Endothelial cell of umbilical vein (primary cell): ENCODE results near the gene VAMP7.

ENCODE experiments used
- EZH2 ChIP-seq: IDR thresholded peaks from 2 replicates; pipeline ENCODE4 v1.6.1; 2012; ENCODE audit warnings: borderline replicate concordance, low read depth, mild to moderate bottlenecking, moderate library complexity, low read length, inconsistent platforms; ENCODE audit not compliant: severe bottlenecking
- FOS ChIP-seq: IDR thresholded peaks from 2 replicates; pipeline ENCODE4 v1.6.1; 2011; ENCODE audit warnings: mild to moderate bottlenecking, low read length, moderate library complexity, borderline replicate concordance; ENCODE audit not compliant: insufficient read depth
- GATA2 ChIP-seq: IDR thresholded peaks from 2 replicates; pipeline ENCODE4 v1.7.0; 2011; ENCODE audit warnings: low read depth, mild to moderate bottlenecking, moderate library complexity, mixed read lengths, low read length; ENCODE audit not compliant: insufficient read length, insufficient read depth
- JUN ChIP-seq: IDR thresholded peaks from 2 replicates; pipeline ENCODE4 v1.6.1; 2011; ENCODE audit warnings: borderline replicate concordance, low read depth; ENCODE audit not compliant: insufficient read length, insufficient read depth
- MAX ChIP-seq: IDR thresholded peaks from 2 replicates; pipeline ENCODE4 v1.6.1; 2011; ENCODE audit not compliant: insufficient read depth, insufficient read length
- MYC ChIP-seq: IDR thresholded peaks from one replicate; pipeline ENCODE4 v1.6.1; 2011; ENCODE audit warnings: mild to moderate bottlenecking, low read depth, low read length
- POLR2A ChIP-seq: IDR thresholded peaks from 2 replicates; pipeline ENCODE4 v1.6.1; 2012; ENCODE audit warnings: low read depth, mild to moderate bottlenecking, control low read depth, low read length
- POLR2AphosphoS5 ChIP-seq: IDR thresholded peaks from 2 replicates; pipeline ENCODE4 v1.6.1; 2012; ENCODE audit warnings: low read depth, mild to moderate bottlenecking, control low read depth, low read length, moderate library complexity; ENCODE audit not compliant: insufficient read depth
- TF ChIP-seq, protein P1 (sequence below), 2 donors: IDR thresholded peaks; 1 replicate in 1 of 2; 2 replicates in 1 of 2; pipeline ENCODE4 v1.5.1; 2011; ENCODE audit warnings: low read length in 2 of 2, mild to moderate bottlenecking in 2 of 2, moderate library complexity in 2 of 2, control low read depth in 1 of 2, inconsistent platforms in 1 of 2, low read depth in 1 of 2; ENCODE audit not compliant: insufficient read depth in 1 of 2; ENCODE audit errors: extremely low read depth in 1 of 2

DNA sequence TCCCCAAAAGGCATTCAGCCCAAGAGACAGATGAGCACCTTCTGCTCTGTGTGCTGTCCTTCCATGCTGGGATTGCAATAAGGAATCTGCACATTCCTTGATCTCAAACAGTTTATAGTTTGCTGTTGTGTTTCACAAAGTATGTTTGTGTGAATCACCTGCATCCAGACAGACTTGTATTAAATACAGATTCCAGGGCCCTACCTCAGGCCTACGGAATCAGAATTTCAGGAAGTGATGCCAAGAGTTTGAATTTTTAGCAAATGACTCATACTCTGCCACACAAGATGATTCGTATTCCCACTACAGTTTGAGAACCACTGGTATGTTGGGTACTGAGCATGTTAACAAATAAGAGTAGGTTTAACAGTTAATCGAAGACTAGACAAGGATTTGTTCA is 7.0 kb downstream of the VAMP7 start:
- TF ChIP-seq, protein P1, sequence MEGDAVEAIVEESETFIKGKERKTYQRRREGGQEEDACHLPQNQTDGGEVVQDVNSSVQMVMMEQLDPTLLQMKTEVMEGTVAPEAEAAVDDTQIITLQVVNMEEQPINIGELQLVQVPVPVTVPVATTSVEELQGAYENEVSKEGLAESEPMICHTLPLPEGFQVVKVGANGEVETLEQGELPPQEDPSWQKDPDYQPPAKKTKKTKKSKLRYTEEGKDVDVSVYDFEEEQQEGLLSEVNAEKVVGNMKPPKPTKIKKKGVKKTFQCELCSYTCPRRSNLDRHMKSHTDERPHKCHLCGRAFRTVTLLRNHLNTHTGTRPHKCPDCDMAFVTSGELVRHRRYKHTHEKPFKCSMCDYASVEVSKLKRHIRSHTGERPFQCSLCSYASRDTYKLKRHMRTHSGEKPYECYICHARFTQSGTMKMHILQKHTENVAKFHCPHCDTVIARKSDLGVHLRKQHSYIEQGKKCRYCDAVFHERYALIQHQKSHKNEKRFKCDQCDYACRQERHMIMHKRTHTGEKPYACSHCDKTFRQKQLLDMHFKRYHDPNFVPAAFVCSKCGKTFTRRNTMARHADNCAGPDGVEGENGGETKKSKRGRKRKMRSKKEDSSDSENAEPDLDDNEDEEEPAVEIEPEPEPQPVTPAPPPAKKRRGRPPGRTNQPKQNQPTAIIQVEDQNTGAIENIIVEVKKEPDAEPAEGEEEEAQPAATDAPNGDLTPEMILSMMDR (IDR thresholded peaks at IDR 0.05; ENCODE audit: extremely low read depth in 1 of 2, insufficient read depth in 1 of 2, low read depth in 1 of 2, low read length in 2 of 2) = no peak
- no peak for TF ChIP-seq POLR2A
- TF ChIP-seq EZH2 = no peak
- no peak for TF ChIP-seq POLR2AphosphoS5
- peak; percentile 79 for TF ChIP-seq FOS
- no peak for TF ChIP-seq MYC
- no peak for TF ChIP-seq MAX
- no peak for TF ChIP-seq GATA2
- TF ChIP-seq JUN = peak; percentile 64
